GM11168 (cell line): ENCODE data around the gene TRMT6.

Experiments
- in situ Hi-C: fragments of 300-500 bp; cut with MboI; formaldehyde crosslinking; loops from one replicate; pipeline ENCODE4 v1.12.0; 2022; ENCODE audit warnings: low sequenced_read_pairs; ENCODE audit not compliant: unreplicated experiment

TRMT6 gene

DNA sequence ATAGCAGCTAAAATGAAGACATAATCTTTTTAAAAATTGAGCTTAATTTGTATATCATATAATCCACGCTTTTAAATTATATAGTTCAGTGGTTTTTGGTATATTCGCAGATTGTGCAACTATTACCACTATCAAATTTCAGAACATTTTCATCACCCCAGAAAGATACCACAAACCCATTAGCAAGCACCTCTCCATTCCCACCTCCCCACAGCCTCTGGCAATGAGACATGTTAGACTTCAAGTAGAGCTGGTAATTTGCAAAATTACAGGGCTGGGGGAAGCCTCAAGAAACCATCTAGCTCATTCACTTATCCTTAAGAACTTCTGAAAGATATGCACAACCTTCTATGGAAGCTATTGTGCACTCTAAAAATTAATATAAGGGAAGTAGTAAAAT, 37.2 kb downstream of the TRMT6 start:
- in situ Hi-C loops, result no loop called here

DNA sequence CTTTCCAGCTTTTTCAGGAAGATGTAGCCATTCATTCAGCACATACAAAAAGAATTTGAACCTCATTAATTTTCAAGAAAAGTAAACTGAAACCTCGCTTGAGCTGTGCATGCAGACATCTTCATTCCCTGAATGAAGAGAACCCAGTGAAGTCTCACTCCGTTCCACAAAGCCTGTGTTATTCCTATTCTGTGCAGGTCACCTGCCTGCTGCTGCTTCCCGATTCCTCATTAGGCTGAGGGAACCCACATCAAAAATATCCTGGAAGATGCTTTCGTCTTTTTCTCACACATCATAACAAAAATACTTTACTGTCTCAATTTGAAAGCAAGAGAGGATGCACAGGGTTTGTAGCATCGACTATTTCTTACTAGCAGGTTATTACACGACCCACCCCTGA, 40.1 kb downstream of the TRMT6 start:
- in situ Hi-C loops, result no loop called here

- in situ Hi-C loops, result no loop called here
Measured at GRCh38 chr20:5908981-5909380, 41.4 kb downstream of the TRMT6 start.

- in situ Hi-C loops, result no loop called here
Measured at GRCh38 chr20:5900908-5901307, 49.4 kb downstream of the TRMT6 start.

DNA sequence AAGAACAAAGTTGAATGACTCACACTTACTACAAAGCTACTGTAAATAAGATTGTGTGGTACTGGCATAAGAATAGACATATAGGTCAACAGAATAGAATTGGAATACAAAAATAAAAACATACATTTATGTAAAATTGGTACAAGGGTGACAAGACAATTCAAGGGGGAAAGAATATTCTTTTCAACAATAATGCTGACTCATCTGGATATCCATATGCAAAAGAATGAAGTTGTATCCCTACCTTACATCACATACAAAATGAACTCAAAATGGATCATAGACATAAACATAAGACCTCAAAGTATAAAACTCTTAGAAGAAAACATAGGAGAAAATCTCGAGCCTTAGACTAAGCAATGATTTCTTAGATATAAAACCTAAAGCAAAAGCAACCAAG, 50.9 kb downstream of the TRMT6 start:
- in situ Hi-C loops, result no loop called here

GRCh38 chr20:5895626-5896025, 54.7 kb downstream of the TRMT6 start:
- in situ Hi-C loops, result no loop called here

DNA sequence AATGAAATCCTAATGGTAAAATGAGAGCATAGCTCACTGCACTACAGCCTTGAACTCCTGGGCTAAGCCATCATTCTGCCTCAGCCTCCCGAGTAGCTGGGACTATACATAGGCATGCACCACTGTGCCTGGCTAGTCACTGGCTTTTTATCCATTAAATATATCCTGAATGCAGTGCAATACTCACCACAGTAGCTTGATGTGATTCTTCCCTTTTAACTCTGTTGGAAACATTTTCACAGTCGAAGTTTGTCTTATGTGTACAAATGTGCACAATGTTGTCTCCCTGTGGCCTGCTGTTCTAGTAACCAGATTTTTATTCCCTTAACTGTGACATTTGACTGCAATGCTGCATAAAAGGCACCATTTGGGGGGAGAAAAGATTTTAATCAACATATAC, 56.7 kb downstream of the TRMT6 start:
- in situ Hi-C loops, result no loop called here

- in situ Hi-C loops, result no loop called here
Measured at GRCh38 chr20:5893052-5893451, 57.3 kb downstream of the TRMT6 start.

DNA sequence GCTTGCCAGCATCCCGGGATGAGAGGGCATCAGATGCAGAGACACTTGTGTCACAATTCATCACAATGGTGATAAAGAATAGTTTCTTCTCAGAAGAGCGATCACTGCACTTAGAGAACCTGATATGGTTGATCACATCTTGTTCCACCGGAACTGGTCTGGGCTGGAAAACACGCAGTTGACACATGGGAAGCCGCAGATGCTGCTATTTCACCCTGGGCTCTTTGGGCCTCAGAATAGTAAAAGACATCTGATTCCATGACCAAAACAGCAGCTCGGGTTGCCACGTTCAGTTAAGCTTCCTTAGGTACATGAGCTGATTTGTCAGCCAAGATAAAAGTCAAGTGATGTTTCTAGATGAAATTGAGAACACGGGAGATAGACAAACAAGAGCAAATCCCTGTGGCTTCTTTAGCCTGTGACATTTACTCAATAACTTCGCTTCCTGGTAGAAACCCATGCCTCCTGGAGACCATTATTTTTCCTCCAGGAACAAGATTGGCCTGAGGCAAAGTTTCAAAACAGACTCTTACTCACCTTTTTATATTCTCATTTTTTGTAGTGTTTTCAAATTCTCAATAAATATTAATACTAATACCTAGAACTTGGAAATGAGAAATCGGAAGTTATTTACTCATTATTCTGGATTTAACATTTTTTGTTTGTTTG, 59.4 kb downstream of the TRMT6 start:
- in situ Hi-C loops, result no loop called here

DNA sequence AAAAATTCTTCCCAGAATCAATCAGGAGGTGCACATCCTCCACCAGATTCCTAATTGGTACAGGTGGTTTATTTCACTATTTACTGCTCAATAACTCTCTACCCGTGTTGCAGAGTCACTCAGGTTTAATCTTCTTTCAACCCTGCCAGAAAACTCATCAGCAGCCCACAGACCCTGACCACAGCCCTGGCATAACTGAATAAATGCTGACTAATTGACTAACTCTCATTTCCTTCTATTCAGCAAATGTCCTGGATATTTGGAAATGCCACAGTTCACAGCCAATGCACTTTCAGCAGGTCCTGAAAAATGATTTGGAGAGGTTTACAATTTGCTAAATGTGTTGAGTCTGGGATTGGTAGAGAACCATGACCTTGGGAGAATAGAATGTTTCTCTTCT, 62.3 kb downstream of the TRMT6 start:
- in situ Hi-C loops, result no loop called here

- in situ Hi-C loops, result no loop called here
Measured at GRCh38 chr20:5887386-5887785, 62.9 kb downstream of the TRMT6 start.
